Endothelial cell of umbilical vein (primary cell): Measurements from ENCODE around the gene SNRPD2. TPM values are rescaled to one million over a fixed set of nuclear protein-coding genes. Genes with fewer than 3 reads are reported as not detected.
A peak's percentile ranks its signal among the peaks of the same experiment; 100 is the strongest.

Experiments
- BruUV-seq: library from RNA; stranded (reverse); fragments of 400-500 nt; replicated peaks from 2 replicates; lab custom pipeline; 2021; lab: Mats Ljungman, UMichigan
- CTCF ChIA-PET: fragments of 300-600, 350-600 bp; sonication (Branson Sonifier 250); formaldehyde crosslinking; loops from one replicate; lab custom pipeline; 2021; ENCODE audit warnings: antibody characterized with exemption, inconsistent platforms; lab: Charles Lee
- POLR2A ChIA-PET: fragments of 300-600, 350-600 bp; sonication (Branson Sonifier 250); formaldehyde crosslinking; loops from one replicate; lab custom pipeline; 2021; ENCODE audit warnings: antibody characterized with exemption, inconsistent platforms; lab: Charles Lee
- DNase-seq: peaks from one replicate; pipeline ENCODE4 v3.0.0-alpha.2; 2011; ENCODE audit warnings: low read depth, low spot score
- FAIRE-seq: peaks from 2 replicates; lab custom pipeline; 2011; peaks lifted over from hg19 to GRCh38; lab: Jason Lieb, UNC
- H2AFZ ChIP-seq: 2 replicates; pipeline ENCODE4 v1.6.0; 2012; ENCODE audit warnings: low read depth, low read length, control low read depth, inconsistent platforms
- H3K27ac ChIP-seq: 2 replicates; pipeline ENCODE4 v1.5.1; 2011; ENCODE audit warnings: low read depth, mild to moderate bottlenecking, control low read depth, low read length, moderate library complexity; ENCODE audit not compliant: insufficient read depth
- H3K27me3 ChIP-seq, 2 experiments: 2 replicates each; pipeline versions ENCODE4 v1.6.0 to v1.6.1; 2011; ENCODE audit warnings: low read length in 2 of 2, mixed read lengths in 1 of 2; ENCODE audit not compliant: control insufficient read depth in 2 of 2, insufficient read depth in 2 of 2
- H3K36me3 ChIP-seq, 2 experiments: 2 replicates in 1 of 2; 3 replicates in 1 of 2; pipeline ENCODE4 v1.5.1; 2011; ENCODE audit warnings: low read length in 2 of 2, mild to moderate bottlenecking in 1 of 2, moderate library complexity in 1 of 2; ENCODE audit not compliant: control insufficient read depth in 2 of 2, insufficient read depth in 2 of 2; ENCODE audit errors: extremely low read depth in 1 of 2
- H3K4me1 ChIP-seq: 3 replicates; pipeline ENCODE4 v1.5.1; 2011; ENCODE audit warnings: mild to moderate bottlenecking, low read length; ENCODE audit not compliant: control insufficient read depth, insufficient read depth; ENCODE audit errors: extremely low read depth
- H3K4me2 ChIP-seq: 2 replicates; pipeline ENCODE4 v1.6.1; 2011; ENCODE audit warnings: low read length, control low read depth, mixed read lengths; ENCODE audit not compliant: insufficient read depth
- H3K4me3 ChIP-seq, 3 experiments: fragments of 200-600 bp in 1 of 3; sonication (generic), shearing (Covaris generic) in 1 of 3; replicated peaks in 1 of 3; 2 replicates each; pipeline ENCODE4 v1.5.1; 2011 to 2016; ENCODE audit warnings: control low read depth in 3 of 3, low read length in 3 of 3, mild to moderate bottlenecking in 2 of 3, inconsistent platforms in 1 of 3, low read depth in 1 of 3, moderate library complexity in 1 of 3; ENCODE audit not compliant: insufficient read depth in 1 of 3
- H3K79me2 ChIP-seq: 2 replicates; pipeline ENCODE4 v1.6.0; 2012; ENCODE audit warnings: low read length, inconsistent platforms; ENCODE audit not compliant: control insufficient read depth, insufficient read depth
- H3K9ac ChIP-seq: replicated peaks from 2 replicates; pipeline ENCODE3; 2011; ENCODE audit warnings: low read length, control low read depth; ENCODE audit not compliant: insufficient read depth; ENCODE audit errors: extremely low read depth
- H3K9me1 ChIP-seq: replicated peaks from 3 replicates; pipeline ENCODE4 v1.6.0; 2011; ENCODE audit warnings: mild to moderate bottlenecking, low read length; ENCODE audit not compliant: control insufficient read depth, insufficient read depth; ENCODE audit errors: extremely low read depth
- H3K9me3 ChIP-seq: replicated peaks from 2 replicates; pipeline ENCODE4 v1.5.1; 2012; ENCODE audit warnings: low read length, inconsistent platforms; ENCODE audit not compliant: control insufficient read depth, insufficient read depth
- H4K20me1 ChIP-seq: replicated peaks from 2 replicates; pipeline ENCODE3; 2011; ENCODE audit warnings: mild to moderate bottlenecking, low read length; ENCODE audit not compliant: control insufficient read depth, insufficient read depth; ENCODE audit errors: extremely low read depth
- CTCF ChIP-seq, 2 donors: IDR thresholded peaks; 1 replicate in 1 of 2; 2 replicates in 1 of 2; pipeline ENCODE4 v1.5.1; 2011; ENCODE audit warnings: low read length in 2 of 2, mild to moderate bottlenecking in 2 of 2, moderate library complexity in 2 of 2, control low read depth in 1 of 2, inconsistent platforms in 1 of 2, low read depth in 1 of 2; ENCODE audit not compliant: insufficient read depth in 1 of 2; ENCODE audit errors: extremely low read depth in 1 of 2
- MYC ChIP-seq: IDR thresholded peaks from one replicate; pipeline ENCODE4 v1.6.1; 2011; ENCODE audit warnings: mild to moderate bottlenecking, low read depth, low read length
- dilution Hi-C: fragments of 300-500 bp; cut with MboI; formaldehyde crosslinking; loops from one replicate; pipeline ENCODE4 v1.15.0; 2019; ENCODE audit warnings: low sequenced_read_pairs; ENCODE audit not compliant: extremely low pct_ligation_motif_present
- intact Hi-C: fragments of 100-400 bp; cut with micrococcal nuclease; formaldehyde crosslinking; loops from one replicate; pipeline ENCODE4 v1.10.0; 2022
- polyA plus RNA-seq, 4 experiments: library from polyadenylated mRNA; depleted of rRNA in 3 of 4; stranded (reverse) in 3 of 4; unstranded in 1 of 4; fragments of >200 nt; gene quantifications; 2 replicates each; pipeline versions ENCODE4 v1.2.1 to v1.2.3, GENCODE V29; 2011 to 2012; ENCODE audit warnings: missing spikeins in 1 of 4
- total RNA-seq: library from RNA; stranded (reverse); gene quantifications from 2 replicates; pipeline ENCODE4 v1.2.3, GENCODE V29; 2021

The SNRPD2 gene
- total and polyA plus RNA-seq, 2 donors (not counting 3 experiments of a cell fraction or from before 2014, with no cell fraction given) = 512 to 519 TPM

- ChIA-PET CTCF (interaction anchor here (0.6 to 5.1 kb wide), 37 partner anchors 8 to 254 kb away, joined by 3 to 56 read pairs (median 4); partner anchors contain the start of genes FBXO46, GIPR, MEIOSIN and SIX5), POLR2A (interaction anchor here (0.8 to 1.8 kb wide), 5 partner anchors 24 to 77 kb away, joined by 4 to 10 read pairs (median 4); partner anchors contain the start of gene SIX5)
- peak overlapping the region; percentile 74 for H3K4me2 ChIP-seq
- peak; percentile 80 for FAIRE-seq
- H2AFZ ChIP-seq = peak overlapping the region; percentile 45
- no peaks in the 10 kb centered on the region for H3K27me3 ChIP-seq
- peaks cover 4 to 6% of the 10 kb centered on the region in 2 experiments for H3K36me3 ChIP-seq
- peak overlapping the region; percentile 82 for H3K9ac ChIP-seq
- no TSS peak for BruUV-seq
- DNase-seq = peak; percentile 65
- H3K9me1 ChIP-seq = no peaks in the 10 kb centered on the region
- H4K20me1 ChIP-seq = no peaks in the 10 kb centered on the region
- no peaks in the 10 kb centered on the region for H3K9me3 ChIP-seq
- H3K4me1 ChIP-seq = peaks cover 9% of the 10 kb centered on the region
- intact Hi-C loops = loop anchor here (1.0 to 5.0 kb wide), 5 partner anchors 46 to 266 kb away; no protein-coding TSS in a partner anchor
- H3K27ac ChIP-seq = peak overlapping the region; percentile 82
- no peak for TF ChIP-seq MYC
- peak; percentile 96 to 97 for TF ChIP-seq CTCF (IDR thresholded peaks at IDR 0.05; ENCODE audit: extremely low read depth in 1 of 2, insufficient read depth in 1 of 2, low read depth in 1 of 2, low read length in 2 of 2)
- H3K79me2 ChIP-seq = peaks cover 24% of the 10 kb centered on the region
- dilution Hi-C loops = no loop called here
- peak overlapping the region; percentile 70 to 93 (median 83) for H3K4me3 ChIP-seq
Measured at GRCh38 chr19:45693106-45693788, 1.5 kb upstream of the SNRPD2 start.
